IPS-NIHi11 (cell line): ENCODE data around the gene SMARCC1.

Source experiments
- DNase-seq: peaks from one replicate; pipeline ENCODE4 v3.0.0; 2012; ENCODE audit warnings: mixed read lengths, low spot score

Gene SMARCC1

DNA sequence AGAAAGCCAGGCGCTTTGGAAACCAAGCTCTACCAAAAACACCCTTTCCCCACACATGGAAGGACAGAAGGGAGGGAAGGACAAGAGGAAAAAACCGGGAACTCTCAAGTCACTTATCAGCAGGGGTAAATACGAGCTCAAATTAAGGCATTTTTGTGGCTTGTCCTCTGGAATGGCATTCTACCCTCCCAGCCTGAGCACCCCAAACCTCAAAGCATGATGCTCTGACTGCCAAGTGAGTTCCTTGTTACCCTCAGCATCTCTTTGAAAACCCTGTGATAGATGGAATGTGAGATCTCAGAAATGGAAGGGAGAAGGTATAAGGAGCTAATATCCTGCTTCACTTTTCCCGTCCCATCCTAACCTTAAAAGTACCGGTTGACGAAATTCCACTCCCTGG is 194.9 kb downstream of the SMARCC1 start:
- DNase-seq, result no peak

DNA sequence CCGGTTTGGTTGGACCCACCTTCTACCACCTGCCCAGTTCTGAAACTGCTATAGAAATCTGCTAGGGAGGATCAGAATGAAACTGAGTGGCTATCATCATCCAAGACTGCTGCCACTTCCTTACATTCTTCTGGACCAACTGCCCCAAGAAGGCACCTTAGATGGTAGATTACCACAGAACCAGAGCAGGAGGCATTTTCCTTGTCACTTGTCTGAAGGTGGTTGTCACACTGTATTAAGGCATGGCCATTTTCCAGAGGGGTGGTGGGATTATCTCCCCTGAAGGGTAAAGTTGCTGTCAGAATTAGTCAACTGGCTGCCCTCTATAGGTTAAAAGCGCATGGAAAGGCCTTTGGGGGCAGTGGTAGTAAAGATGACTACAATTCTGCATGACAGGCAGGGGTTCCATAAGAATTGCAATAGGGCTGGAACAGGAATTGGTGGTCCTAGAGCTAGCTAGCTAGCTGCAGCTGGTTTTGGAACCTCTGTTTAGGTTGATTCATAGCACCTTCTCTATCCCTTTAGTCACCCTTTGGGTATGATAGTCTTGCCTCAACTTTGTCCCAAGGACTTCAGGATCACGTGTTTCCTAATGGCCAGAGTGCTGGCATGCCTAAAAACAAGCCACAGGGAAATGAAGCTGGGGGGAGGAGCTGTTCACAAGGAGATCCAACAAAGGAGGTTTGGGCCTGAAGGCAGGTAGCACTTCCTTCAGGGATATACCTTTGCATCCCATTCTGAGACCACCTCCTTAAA is 198.2 kb downstream of the SMARCC1 start:
- no peak for DNase-seq

DNA sequence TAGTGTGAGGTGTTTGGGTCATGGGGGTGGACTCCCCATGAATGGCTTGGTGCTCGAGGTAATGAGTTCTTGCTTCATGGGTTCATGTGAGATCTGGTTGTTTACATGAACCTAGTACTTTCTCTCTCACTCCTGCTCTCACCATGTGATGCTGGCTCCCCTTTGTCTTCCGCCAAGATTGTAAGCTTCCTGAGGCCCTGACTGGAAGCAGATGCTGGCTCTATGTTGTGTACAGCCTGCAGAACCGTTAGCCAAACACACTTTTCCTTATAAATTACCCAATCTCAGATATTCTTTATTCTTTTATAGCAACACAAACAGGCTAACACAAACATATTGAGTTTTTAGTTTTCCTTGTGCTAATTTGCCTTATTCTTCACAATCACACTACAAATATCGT is 199.9 kb downstream of the SMARCC1 start:
- DNase-seq, result no peak

DNA sequence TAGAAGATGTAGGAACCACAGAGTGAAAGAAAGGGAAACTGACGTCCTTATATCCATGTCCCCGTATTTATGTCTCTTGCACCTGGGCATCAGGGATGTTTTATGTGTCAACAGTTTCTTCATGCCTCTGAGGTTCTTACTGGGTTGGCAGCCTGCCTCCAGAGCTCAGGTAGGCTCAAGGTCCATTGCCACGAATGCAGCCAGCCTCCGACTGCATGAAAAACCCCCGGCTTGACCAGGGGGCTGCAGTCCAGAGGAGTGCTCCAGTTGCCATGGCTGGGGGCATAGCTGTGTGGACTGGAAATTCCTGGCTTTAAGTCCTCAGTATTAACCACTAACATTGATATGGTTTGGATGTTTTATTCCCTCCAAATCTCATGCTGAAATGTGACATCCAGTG is 200.3 kb downstream of the SMARCC1 start:
- DNase-seq, result no peak

DNA sequence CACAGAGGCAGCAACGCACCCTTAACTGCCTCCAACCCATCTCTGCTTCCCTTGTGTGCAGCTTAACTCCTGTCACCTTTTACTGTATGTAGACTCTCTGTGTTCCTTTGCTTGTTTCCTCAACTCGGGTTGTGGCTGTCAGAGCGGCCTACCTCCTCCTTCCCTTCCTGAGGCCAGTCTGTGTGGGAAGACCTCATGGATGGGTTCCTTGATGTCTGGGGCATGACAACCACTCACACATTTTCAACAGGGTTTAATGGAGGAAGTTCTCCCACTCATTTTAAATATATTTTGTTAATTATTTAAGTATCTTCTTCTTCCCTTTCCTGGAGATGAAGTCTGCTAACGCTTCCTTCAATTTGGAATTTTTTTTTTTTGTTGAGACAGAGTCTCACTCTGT is 201.2 kb downstream of the SMARCC1 start:
- DNase-seq, result no peak

DNA sequence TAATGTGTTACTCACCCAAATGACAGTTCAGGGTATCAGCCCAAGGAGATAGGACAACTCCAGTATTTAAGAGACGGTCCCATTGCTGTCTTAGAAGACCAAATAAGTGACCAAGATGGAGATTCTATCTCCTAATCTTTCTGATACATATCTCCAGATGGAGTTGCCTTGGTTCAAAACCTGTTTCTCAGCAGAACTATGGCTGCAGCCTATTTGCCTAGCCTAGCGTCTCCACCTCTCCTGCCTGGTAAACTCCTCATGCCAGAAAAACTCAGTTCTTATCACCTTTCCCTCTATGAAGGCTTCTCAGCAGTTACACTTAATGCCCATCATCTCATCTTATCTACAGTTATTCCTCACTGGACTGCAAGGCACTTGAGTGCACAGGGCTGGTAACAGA is 201.8 kb downstream of the SMARCC1 start:
- DNase-seq, result no peak

DNA sequence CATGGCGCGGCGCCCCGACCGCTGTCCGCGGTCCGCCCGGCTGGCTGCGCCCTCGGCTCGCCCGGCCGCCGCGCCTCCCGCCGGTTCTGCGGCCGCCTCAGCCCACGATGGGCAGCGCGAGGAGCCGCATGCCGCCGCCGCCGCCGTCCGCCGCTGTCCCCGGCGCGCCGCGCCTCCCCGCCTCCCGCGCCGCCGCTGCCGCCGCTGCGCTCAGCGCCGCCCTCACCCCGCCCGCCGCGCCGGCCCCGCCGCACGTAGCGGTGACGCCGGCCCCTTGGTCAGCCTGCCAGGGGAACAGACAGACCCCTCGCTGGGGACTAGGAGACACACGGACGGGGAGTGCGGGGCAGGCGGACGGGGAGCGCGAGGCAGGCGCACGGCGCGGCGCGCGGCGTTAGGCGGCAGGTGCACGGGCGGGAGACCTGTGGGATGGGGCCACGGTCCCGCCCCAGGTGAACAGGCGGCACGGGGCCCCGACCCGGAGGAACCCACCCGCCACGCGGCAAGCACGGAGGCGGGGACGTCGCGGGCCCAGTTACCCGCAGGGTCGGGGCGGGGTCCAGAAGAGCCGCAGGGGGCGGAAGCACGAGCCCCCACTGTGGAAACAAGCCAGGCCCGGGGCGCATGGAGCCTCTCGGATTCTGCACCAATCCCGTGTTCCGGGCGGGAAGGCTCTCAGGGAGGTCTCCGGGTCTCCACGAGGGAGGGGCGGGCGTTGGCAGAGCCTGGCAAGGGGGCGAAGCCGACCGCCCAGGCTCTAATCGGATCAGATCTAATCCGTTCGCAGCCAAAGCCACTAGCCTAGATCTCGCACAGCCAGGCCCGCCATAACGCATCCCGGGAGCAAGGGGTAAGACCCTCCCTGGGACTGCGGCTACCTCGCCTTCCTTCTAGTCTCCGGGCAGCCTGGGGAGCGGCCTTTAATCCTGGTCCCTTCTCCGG is 202.7 kb downstream of the SMARCC1 start, which contains the start of gene CSPG5:
TSS of gene CSPG5 (minus strand) at position 175 of the 942 bp plus-strand sequence. CDS start at position 3, 172 bp downstream.
- DNase-seq, result peak; percentile 72

DNA sequence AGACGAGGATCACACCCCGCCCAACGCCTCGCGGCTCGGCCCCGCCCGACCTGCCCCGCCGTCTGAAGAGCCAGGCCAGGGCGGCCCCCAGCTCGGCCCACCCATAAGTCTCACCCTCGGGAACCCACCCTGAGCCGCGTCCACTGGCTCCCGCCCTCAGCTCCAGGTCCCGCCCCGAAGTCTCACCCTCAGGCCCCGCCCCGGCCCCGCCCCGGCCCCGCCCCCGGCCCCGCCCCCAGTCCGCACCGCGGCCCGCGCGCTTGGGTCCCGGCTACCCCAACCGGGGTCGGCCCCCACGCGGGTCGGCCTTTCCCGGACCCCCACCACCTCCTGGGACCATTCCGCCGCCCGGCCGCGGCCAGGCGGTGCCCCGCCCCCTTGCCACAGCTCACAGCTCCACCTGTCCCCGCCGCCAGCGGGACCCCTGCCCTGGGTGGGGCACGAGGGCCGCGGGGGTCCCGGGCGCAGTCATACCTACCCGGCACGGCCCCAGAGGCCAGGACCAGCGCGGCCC is 203.5 kb downstream of the SMARCC1 start:
- DNase-seq, result peak; percentile 90

DNA sequence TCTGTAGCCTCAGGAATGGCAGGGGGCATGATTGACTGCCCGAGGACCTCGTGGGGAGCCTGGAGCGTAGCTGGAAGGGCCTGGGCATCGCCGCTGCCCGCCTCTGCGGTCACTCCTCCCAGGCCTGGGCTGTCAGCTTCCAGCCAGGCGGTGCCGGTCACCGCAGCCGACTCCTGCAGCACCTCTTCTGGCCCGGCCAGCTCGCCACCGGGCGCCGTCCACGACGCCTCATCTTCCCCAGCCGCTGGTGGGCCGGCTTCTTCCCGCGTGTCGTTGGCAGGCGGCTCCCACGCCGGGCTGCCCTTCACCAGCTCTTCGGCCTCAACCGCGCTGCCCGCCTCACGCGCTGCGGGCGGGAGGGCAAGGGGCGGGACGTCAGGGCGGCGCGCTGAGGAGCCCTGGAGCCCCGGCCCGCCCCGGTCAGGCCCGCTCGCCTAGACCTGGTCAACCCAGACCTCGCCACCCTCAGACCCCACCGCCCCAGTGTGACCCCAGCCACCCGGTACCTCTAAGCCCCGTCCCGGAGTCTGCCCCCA is 204.0 kb downstream of the SMARCC1 start:
- peak; percentile 62 for DNase-seq

DNA sequence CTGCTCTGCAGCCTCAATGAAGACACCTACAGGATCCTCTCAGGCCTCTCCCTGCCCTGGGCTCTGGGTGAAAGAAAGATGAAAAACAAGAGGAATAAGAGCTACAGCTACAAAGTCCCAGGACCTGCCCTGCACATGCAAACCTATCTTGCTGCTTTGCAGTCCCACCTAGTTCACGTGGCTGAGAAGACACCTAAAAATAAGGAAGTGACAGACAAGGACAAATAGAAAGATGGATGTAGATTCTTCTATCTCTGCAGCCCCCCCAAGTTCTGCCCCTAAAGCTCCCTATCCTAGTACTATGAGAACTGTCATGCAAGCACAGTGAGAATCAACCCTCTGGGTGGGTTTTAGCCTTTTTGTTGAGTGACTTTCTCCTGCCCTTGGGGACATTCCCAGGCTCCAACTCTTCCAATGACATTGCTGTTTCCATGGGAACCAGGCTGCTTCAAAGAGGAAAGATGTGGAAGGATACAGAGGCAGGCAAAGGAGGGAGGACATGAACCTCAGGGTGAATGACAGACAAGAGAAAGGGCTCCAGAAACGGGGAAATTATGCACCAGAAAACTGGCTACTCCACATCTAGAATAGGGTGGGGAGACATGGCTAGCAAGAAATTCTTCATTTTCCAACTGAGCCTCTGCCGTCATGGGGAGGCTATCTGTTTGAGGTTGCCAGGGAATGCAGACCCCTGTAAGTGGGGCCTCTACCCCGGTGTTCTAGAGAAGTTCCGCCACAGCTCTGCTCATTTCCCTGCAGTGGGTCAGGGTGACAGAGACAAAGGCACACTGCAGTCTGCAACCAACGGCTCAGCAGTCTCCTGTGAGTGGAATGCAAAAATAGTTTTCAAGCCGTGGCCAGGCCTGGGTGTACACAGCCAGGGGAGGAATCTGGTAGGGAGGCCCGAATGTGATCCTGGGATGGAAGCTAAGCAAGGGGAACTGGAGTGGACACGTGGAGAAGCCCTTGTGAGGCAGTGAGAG is 208.2 kb downstream of the SMARCC1 start:
- DNase-seq, result no peak

DNA sequence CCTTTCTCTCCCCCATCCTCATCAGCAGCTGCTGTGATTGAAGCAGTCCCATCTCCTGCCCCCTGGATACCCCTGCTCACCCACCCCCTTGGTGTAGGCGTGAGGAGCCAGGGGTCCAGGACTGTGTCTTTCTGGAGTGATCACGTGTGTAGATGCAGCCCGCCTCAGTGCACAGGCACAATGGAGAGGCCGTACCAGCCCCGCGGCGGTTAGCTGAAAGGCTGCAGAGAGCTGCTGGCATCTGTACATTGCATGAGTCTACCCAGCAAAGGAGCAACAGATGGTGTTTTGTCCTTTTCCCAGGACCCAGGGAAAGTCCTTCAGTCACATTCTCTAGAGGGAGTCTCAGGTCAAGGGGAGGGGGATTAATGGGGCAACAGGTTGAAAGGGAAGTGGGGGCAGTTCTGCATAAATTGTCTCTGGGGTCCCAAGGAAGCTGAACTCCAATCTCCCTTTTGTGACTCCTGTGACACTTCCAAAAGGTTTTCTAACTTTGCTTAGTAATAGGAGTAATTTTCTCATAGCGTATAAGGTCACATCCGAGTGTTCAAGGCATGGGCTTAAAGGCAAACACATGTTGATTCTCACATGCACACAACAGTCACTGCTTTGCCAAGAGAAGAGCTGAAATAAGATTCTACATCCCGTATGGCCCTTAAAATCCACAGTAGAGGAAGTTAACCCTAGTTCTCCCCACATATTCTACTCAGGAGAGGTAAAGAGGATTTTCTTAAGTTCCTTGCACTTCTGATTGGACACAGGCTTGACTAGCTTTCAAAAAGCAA is 210.1 kb downstream of the SMARCC1 start:
- peak; percentile 41 for DNase-seq

DNA sequence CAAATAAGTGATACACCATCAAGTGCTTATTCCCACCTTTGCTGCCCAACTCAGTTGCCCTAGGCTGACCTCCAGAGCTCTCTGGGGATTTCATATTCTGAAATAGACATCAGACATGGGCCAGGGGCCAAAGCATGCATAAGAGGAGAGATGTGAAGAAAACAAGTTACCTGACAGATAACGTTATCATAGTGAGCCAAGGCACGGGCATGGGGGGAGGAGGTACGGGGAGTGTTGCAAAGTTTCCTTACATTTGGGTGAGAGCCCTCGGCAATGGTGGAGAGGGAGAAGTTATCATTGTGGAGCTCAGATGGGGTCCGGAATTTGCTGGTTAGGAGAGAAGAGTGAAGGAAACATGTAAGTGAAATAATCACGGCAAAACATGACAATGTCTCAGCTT is 212.8 kb downstream of the SMARCC1 start:
- DNase-seq, result no peak

DNA sequence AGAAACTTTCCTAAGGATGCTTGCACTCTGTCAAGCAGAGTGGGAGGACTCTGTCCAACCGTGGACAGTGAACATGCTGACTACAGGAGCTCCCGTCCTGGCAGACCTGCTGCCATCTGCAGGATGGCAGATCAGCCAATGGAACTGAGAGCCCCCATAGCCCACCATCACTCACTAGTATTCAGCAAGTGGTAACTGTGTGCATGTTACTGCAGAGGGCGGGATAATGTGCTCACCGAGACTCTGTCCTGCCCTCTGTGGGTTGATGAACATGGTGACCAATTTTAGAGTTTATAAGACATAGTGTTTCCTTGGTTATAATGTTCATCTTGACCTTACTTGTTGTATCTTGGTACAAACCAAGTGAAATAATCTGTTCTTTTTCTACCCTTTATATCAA is 214.5 kb downstream of the SMARCC1 start:
- DNase-seq, result no peak

DNA sequence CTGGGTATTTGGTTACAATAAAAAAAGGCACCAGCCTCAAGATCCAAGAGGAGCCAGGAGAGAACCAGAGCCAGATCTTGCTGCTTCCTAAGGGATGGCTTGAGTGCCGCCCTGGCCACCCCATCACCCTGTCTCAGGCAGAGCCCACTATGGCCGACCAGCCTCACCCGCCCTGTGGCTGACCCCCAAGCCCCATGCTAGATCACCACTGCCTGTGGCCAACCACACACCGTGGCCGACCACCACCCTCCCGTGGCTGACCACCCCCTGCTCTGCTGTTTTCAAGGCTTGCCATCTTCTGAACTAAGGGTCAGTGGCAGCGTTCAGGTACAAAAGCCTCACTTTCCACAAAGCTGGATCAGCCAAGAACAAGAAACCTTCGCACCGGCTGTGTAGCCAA is 215.0 kb downstream of the SMARCC1 start:
- DNase-seq, result no peak

DNA sequence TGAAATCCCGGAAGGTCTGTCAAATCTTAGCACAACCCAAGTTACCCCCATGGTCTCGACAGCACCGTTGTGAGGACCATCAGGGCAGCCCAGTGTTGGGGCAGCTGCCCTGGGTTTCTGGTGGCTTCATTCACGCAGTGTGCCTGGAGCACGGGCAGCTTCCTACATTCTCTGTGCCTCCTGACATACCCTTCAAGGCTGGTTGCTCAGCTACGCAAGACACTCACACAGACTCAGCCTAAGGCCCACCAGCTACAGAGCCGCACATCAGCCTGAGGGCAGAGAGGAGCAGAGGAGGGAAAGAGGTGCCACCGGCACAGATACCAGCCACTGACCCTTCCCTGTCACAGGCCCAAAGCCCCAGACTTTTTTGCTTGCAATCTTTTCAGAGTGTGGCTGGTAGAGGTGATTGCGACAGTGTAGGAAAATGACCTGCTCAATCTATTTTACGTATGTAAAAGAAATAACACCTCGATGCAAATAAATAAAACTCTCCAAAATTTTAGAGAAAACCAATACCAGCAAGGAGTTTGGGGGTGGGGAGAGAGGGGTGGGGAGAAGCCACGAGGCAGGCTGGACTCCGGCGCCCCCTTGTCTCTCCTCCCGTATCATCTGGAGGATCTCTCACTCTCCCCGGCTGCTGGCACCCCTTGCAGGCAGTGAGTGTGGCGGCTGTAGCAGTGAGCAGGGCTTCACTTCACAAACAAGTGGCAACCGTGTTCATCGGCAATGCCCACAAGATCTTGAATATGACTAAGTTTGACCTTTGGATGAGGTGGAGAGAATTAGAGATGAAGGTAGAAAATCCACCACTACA is 215.8 kb downstream of the SMARCC1 start:
- DNase-seq, result no peak

DNA sequence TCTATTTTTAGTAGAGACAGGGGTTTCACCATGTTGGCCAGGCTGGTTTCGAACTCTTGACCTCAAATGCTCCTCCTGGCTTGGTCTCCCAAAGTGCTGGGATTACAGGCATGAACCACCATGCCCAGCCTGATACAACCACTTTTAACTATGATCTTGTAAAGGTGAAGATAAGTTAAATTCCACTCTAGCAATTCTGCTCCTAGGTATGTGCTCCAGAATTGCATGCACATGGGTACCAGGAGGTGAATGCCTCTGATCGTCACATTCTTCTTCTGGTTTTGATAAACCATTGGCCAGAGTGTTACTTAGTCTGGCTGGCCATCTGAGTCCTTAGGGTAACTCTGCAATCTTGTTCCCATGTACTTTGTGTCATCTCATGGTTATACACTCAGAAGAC is 225.3 kb downstream of the SMARCC1 start:
- DNase-seq, result no peak

DNA sequence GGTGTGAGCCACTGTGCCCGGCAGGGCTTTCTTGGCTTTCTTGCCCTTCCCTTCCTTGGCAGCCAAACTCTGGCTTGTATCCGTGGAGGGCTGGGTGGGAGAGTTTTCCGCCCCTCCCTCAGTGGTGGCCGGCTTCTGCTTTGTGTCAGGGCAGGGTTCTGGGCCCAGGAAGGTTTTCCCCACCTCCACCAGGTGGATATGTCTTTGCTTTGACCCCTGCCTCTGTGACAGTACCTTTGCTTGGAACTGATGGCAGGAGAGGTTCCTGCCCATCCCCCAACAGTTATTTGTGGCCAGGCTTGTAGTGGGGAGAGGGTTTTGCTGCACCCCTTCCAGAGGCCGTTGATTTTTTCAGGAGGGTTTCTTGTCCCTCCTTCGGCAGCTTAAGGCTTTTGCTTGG is 227.4 kb downstream of the SMARCC1 start:
- no peak for DNase-seq

DNA sequence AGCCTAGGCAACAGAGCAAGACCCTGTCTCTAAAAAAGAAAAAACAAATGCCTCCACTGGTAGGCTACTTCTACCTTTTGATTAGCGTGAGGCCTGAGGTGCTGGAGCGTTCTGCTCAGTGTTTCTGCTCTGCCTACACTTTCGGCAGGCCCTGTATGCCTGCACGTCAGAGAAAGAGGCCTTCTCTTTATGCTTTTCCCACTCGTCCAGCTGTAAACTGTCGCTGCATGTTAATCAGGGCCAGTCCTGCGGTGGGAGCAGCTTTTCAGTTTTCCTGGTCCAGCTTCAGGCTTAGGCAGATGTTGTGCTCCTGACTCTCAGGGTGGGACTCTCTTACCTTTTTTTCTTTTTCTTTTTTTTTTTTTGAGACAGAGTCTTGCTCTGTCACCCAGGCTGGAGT is 228.3 kb downstream of the SMARCC1 start:
- no peak for DNase-seq

DNA sequence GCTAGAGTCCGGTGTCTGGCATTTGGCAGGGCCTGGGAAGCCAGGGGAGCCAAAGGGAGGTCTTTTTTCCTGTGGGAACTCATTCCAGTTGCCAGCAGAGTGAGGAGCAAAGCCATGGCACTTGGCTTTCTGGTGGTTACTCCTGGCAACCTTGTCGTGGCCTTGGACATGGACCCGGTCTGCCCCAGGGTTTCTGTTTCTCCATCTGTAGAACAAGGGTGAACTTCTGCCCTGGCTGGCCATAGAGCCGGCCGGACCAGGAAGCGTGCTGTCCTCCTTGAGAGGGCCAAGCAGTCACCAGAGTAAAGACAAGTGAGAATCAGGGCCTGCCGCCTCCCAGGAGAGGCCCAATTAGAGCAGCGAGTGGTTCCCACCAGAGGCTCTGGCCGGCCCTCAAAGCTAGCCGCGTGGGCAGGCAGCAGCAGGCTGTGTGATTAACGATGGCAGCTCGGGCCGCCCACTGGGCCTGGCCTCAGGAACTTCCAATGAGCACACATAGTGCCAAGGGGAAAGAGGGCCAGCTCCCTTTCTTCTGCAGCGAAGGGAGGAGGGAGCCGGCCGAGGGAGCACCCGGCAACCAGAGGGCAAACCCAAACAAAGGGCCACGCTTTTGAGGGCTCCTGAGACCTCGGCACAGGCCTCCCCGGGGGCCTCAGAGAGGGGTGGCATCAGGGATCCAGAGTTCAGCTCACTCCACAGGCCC is 239.1 kb downstream of the SMARCC1 start:
- peak; percentile 69 for DNase-seq
